CD4-positive, alpha-beta T cell treated with Interleukin-6 for 4 hours (primary cell): ENCODE results near the gene TIRAP.

Experiments
- DNase-seq: peaks from one replicate; pipeline ENCODE4 v3.0.0-alpha.2; 2020; ENCODE audit warnings: mixed read lengths

TIRAP gene

GRCh38 chr11:126327281-126328000, 44.5 kb downstream of the TIRAP start:
- no peak for DNase-seq

GRCh38 chr11:126328001-126328390, 45.1 kb downstream of the TIRAP start:
- DNase-seq, result no peak

GRCh38 chr11:126328444-126328843, 45.6 kb downstream of the TIRAP start:
- no peak for DNase-seq

- no peak for DNase-seq
Observed at GRCh38 chr11:126328938-126329643, 46.2 kb downstream of the TIRAP start.

- DNase-seq, result no peak
Observed at GRCh38 chr11:126329644-126330211, 46.8 kb downstream of the TIRAP start.

GRCh38 chr11:126331286-126331685, 48.4 kb downstream of the TIRAP start:
- DNase-seq, result no peak

GRCh38 chr11:126332221-126332711, 49.4 kb downstream of the TIRAP start:
- no peak for DNase-seq

- no peak for DNase-seq
Observed at GRCh38 chr11:126333142-126333541, 50.2 kb downstream of the TIRAP start.

GRCh38 chr11:126334659-126335462, 52.0 kb downstream of the TIRAP start:
- DNase-seq, result no peak

- no peak for DNase-seq
Observed at GRCh38 chr11:126335463-126335760, 52.5 kb downstream of the TIRAP start.

- no peak for DNase-seq
Observed at GRCh38 chr11:126336138-126336541, 53.2 kb downstream of the TIRAP start.

- no peak for DNase-seq
Observed at GRCh38 chr11:126336671-126337101, 53.8 kb downstream of the TIRAP start.

- DNase-seq, result no peak
Observed at GRCh38 chr11:126337126-126337473, 54.2 kb downstream of the TIRAP start.

- no peak for DNase-seq
Observed at GRCh38 chr11:126337474-126338241, 54.8 kb downstream of the TIRAP start.

- DNase-seq, result no peak
Observed at GRCh38 chr11:126338346-126339055, 55.6 kb downstream of the TIRAP start.

- DNase-seq, result no peak
Observed at GRCh38 chr11:126339073-126339862, 56.4 kb downstream of the TIRAP start.

- no peak for DNase-seq
Observed at GRCh38 chr11:126339863-126340434, 57.1 kb downstream of the TIRAP start.

- DNase-seq, result no peak
Observed at GRCh38 chr11:126340960-126341606, 58.2 kb downstream of the TIRAP start.

- no peak for DNase-seq
Observed at GRCh38 chr11:126341760-126342161, 58.9 kb downstream of the TIRAP start.

GRCh38 chr11:126343051-126343450, 60.2 kb downstream of the TIRAP start:
- no peak for DNase-seq
